ENCODE results near the gene LYRM9.
A peak's percentile ranks its signal among the peaks of the same experiment; 100 is the strongest.
"Not testable (repeated sequence)": the region's sequence is repeated elsewhere in the genome, so short reads cannot be mapped to it uniquely, and the experiment has no call there.

The LYRM9 gene

GRCh38 chr17:27892866-27893769 lies at the start of gene LYRM9:
Gene LYRM9, minus strand, starts transcription at chr17:27893365. Its CDS starts 10,671 bp downstream, at chr17:27882694.
- DNase-seq (ENCODE audit: low read depth in 3 of 3) = peak; percentile 82 to 91 (median 86)

GRCh38 chr17:27940503-27941428 lies 47.6 kb upstream of the LYRM9 start:
- DNase-seq (ENCODE audit: low read depth in 3 of 3) = no peak

GRCh38 chr17:27939474-27940465 lies 46.6 kb upstream of the LYRM9 start:
- no peak for DNase-seq (ENCODE audit: low read depth in 3 of 3)

- DNase-seq (ENCODE audit: low read depth in 3 of 3) = no peak
Observed at GRCh38 chr17:27938864-27939263, 45.7 kb upstream of the LYRM9 start.

- no peak for DNase-seq (ENCODE audit: low read depth in 3 of 3)
Observed at GRCh38 chr17:27938241-27938640, 45.1 kb upstream of the LYRM9 start.

- no peak for DNase-seq (ENCODE audit: low read depth in 3 of 3)
Observed at GRCh38 chr17:27937025-27937546, 43.9 kb upstream of the LYRM9 start.

- no peak for DNase-seq (ENCODE audit: low read depth in 3 of 3)
Observed at GRCh38 chr17:27930000-27930399, 36.8 kb upstream of the LYRM9 start.

- DNase-seq (ENCODE audit: low read depth in 3 of 3) = no peak
Observed at GRCh38 chr17:27928587-27928986, 35.4 kb upstream of the LYRM9 start.

GRCh38 chr17:27927781-27928180 lies 34.6 kb upstream of the LYRM9 start:
- DNase-seq (ENCODE audit: low read depth in 3 of 3) = no peak

GRCh38 chr17:27921599-27921998 lies 28.4 kb upstream of the LYRM9 start:
- no peak for DNase-seq (ENCODE audit: low read depth in 3 of 3)

GRCh38 chr17:27921077-27921476 lies 27.9 kb upstream of the LYRM9 start:
- DNase-seq (ENCODE audit: low read depth in 3 of 3) = no peak

GRCh38 chr17:27920569-27920968 lies 27.4 kb upstream of the LYRM9 start:
- DNase-seq (ENCODE audit: low read depth in 3 of 3) = no peak

- no peak for DNase-seq (ENCODE audit: low read depth in 3 of 3)
Observed at GRCh38 chr17:27919079-27919478, 25.9 kb upstream of the LYRM9 start.

GRCh38 chr17:27918498-27918897 lies 25.3 kb upstream of the LYRM9 start:
- no peak for DNase-seq (ENCODE audit: low read depth in 3 of 3)

GRCh38 chr17:27917000-27917399 lies 23.8 kb upstream of the LYRM9 start:
- no peak for DNase-seq (ENCODE audit: low read depth in 3 of 3)

- no peak for DNase-seq (ENCODE audit: low read depth in 3 of 3)
Observed at GRCh38 chr17:27915709-27916108, 22.5 kb upstream of the LYRM9 start.

- DNase-seq (ENCODE audit: low read depth in 3 of 3) = no peak
Observed at GRCh38 chr17:27914382-27914781, 21.2 kb upstream of the LYRM9 start.

- no peak for DNase-seq (ENCODE audit: low read depth in 3 of 3)
Observed at GRCh38 chr17:27912964-27913363, 19.8 kb upstream of the LYRM9 start.

- not testable (repeated sequence) for DNase-seq (ENCODE audit: low read depth in 3 of 3)
Observed at GRCh38 chr17:27912299-27912698, 19.1 kb upstream of the LYRM9 start.

GRCh38 chr17:27907976-27908558 lies 14.9 kb upstream of the LYRM9 start:
- no peak for DNase-seq (ENCODE audit: low read depth in 3 of 3)

GRCh38 chr17:27906623-27907022 lies 13.5 kb upstream of the LYRM9 start:
- DNase-seq (ENCODE audit: low read depth in 3 of 3) = no peak
